Stimulated activated naive B cell treated with anti-CD40 and anti-IgM and Interleukin-4, amounts not matched to agents 10 μg/mL and 1 μg/mL and 100 μg/mL, for 72 hours (primary cell): ENCODE data around the gene OR51E2.

Source experiments
- ATAC-seq, 2 donors: fragments of 150-1000 bp; cut with Tn5 transposase; replicated peaks; 2 replicates each; pipeline ENCODE4 v1.10.0; 2021; ENCODE audit warnings: moderate library complexity in 1 of 2
- DNase-seq: peaks from one replicate; pipeline ENCODE4 v3.0.0; 2021
- H3K27ac Mint-ChIP-seq: one replicate; pipeline ENCODE4 v1.8.0; 2022; ENCODE audit warnings: mild to moderate bottlenecking, mixed read lengths
- H3K27me3 Mint-ChIP-seq, 2 donors: one replicate each; pipeline ENCODE4 v1.8.0; 2022; ENCODE audit warnings: mixed read lengths in 2 of 2
- H3K36me3 Mint-ChIP-seq, 2 donors: one replicate each; pipeline ENCODE4 v1.8.0; 2022; ENCODE audit warnings: mixed read lengths in 2 of 2, mild to moderate bottlenecking in 1 of 2
- H3K4me1 Mint-ChIP-seq, 2 donors: one replicate each; pipeline ENCODE4 v1.8.0; 2022; ENCODE audit warnings: mixed read lengths in 2 of 2, mild to moderate bottlenecking in 1 of 2
- H3K4me3 Mint-ChIP-seq, 2 donors: one replicate each; pipeline ENCODE4 v1.8.0; 2022; ENCODE audit warnings: mild to moderate bottlenecking in 2 of 2, mixed read lengths in 2 of 2, moderate library complexity in 1 of 2
- H3K9me3 Mint-ChIP-seq, 2 donors: one replicate each; pipeline ENCODE4 v1.8.0; 2022; ENCODE audit warnings: mixed read lengths in 2 of 2, mild to moderate bottlenecking in 1 of 2

OR51E2 gene

GRCh38 chr11:4644233-4644632 is 53.4 kb downstream of the OR51E2 start:
- Mint-ChIP-seq H3K4me3 (no peak overlapping the region), H3K36me3 (no peaks in the 10 kb centered on the region), H3K9me3 (no peaks in the 10 kb centered on the region), H3K4me1 (peaks cover 0 to 1% of the 10 kb centered on the region in 2 donors), H3K27ac (no peak overlapping the region), H3K27me3 (peaks cover 8 to 24% of the 10 kb centered on the region in 2 donors)
- no peak for DNase-seq
- ATAC-seq: no peak

- DNase-seq (no peak), ATAC-seq (no peak)
- Mint-ChIP-seq H3K4me1 (peaks cover 0 to 1% of the 10 kb centered on the region in 2 donors), H3K9me3 (no peaks in the 10 kb centered on the region), H3K4me3 (no peak within 1 kb of the TSS), H3K27ac (no peak within 1 kb of the TSS), H3K36me3 (no peaks in the 10 kb centered on the region), H3K27me3 (peaks cover 8 to 24% of the 10 kb centered on the region in 2 donors)
Measured at GRCh38 chr11:4643682-4644081, 54.0 kb downstream of the OR51E2 start, which contains the start of gene OR51E1. TSS of gene OR51E1 (plus strand) at chr11:4643982. CDS start at chr11:4652527, 8,545 bp downstream.

GRCh38 chr11:4643076-4643475 is 54.6 kb downstream of the OR51E2 start:
- no peaks in the 10 kb centered on the region for H3K9me3 Mint-ChIP-seq
- H3K4me1 Mint-ChIP-seq: peaks cover 0 to 1% of the 10 kb centered on the region in 2 donors
- ATAC-seq (no peak), DNase-seq (no peak)
- H3K27ac Mint-ChIP-seq: no peak overlapping the region
- H3K36me3 Mint-ChIP-seq: no peaks in the 10 kb centered on the region
- H3K4me3 Mint-ChIP-seq: no peak overlapping the region
- peaks cover 8 to 24% of the 10 kb centered on the region in 2 donors for H3K27me3 Mint-ChIP-seq

GRCh38 chr11:4642043-4642442 is 55.6 kb downstream of the OR51E2 start:
- H3K36me3 Mint-ChIP-seq: no peaks in the 10 kb centered on the region
- H3K9me3 Mint-ChIP-seq: no peaks in the 10 kb centered on the region
- no peak overlapping the region for H3K27ac Mint-ChIP-seq
- H3K4me3 Mint-ChIP-seq: no peak overlapping the region
- H3K4me1 Mint-ChIP-seq: peaks cover 0 to 1% of the 10 kb centered on the region in 2 donors
- no peak for DNase-seq
- H3K27me3 Mint-ChIP-seq: peaks cover 8 to 24% of the 10 kb centered on the region in 2 donors
- ATAC-seq: no peak

- no peak for ATAC-seq
- no peaks in the 10 kb centered on the region for H3K9me3 Mint-ChIP-seq
Measured at GRCh38 chr11:4641501-4641900, 56.2 kb downstream of the OR51E2 start.

GRCh38 chr11:4639931-4640330 is 57.7 kb downstream of the OR51E2 start:
- peaks cover 0 to 1% of the 10 kb centered on the region in 2 donors for H3K4me1 Mint-ChIP-seq
- H3K4me3 Mint-ChIP-seq: no peak overlapping the region
- H3K9me3 Mint-ChIP-seq: no peaks in the 10 kb centered on the region
- no peak for DNase-seq
- H3K27ac Mint-ChIP-seq: no peak overlapping the region
- H3K36me3 Mint-ChIP-seq: no peaks in the 10 kb centered on the region
- peaks cover 3 to 21% of the 10 kb centered on the region in 2 donors for H3K27me3 Mint-ChIP-seq
- ATAC-seq: no peak

More at GRCh38 chr11:4641501-4641900, 56.2 kb downstream of the OR51E2 start:
- Mint-ChIP-seq H3K36me3 (no peaks in the 10 kb centered on the region), H3K4me3 (no peak overlapping the region), H3K27me3 (peaks cover 8 to 24% of the 10 kb centered on the region in 2 donors), H3K4me1 (peaks cover 0 to 1% of the 10 kb centered on the region in 2 donors), H3K27ac (no peak overlapping the region)
- DNase-seq: no peak

GRCh38 chr11:4637662-4638047 is 60.0 kb downstream of the OR51E2 start:
- H3K27ac Mint-ChIP-seq: no peak overlapping the region

GRCh38 chr11:4636962-4637661 is 60.5 kb downstream of the OR51E2 start, which contains the start of gene OR51D1:
TSS of gene OR51D1 (plus strand) at chr11:4637477. CDS start at chr11:4639791, 2,314 bp downstream.
- H3K27ac Mint-ChIP-seq: no peak within 1 kb of the TSS
- no peaks in the 10 kb centered on the region for H3K9me3 Mint-ChIP-seq
- DNase-seq (peak; percentile 59), ATAC-seq (peak; percentile 89 to 96)
- H3K27me3 Mint-ChIP-seq: peaks cover 0 to 10% of the 10 kb centered on the region in 2 donors
- no peak within 1 kb of the TSS for H3K4me3 Mint-ChIP-seq
- H3K36me3 Mint-ChIP-seq: no peaks in the 10 kb centered on the region
- no peaks in the 10 kb centered on the region for H3K4me1 Mint-ChIP-seq

More at GRCh38 chr11:4637662-4638047, 60.0 kb downstream of the OR51E2 start:
- ATAC-seq: no peak
- H3K9me3 Mint-ChIP-seq: no peaks in the 10 kb centered on the region
- no peak overlapping the region for H3K4me3 Mint-ChIP-seq
- H3K4me1 Mint-ChIP-seq: no peaks in the 10 kb centered on the region
- no peak for DNase-seq
- H3K36me3 Mint-ChIP-seq: no peaks in the 10 kb centered on the region
- H3K27me3 Mint-ChIP-seq: peaks cover 0 to 10% of the 10 kb centered on the region in 2 donors

- peaks cover 0 to 4% of the 10 kb centered on the region in 2 donors for H3K9me3 Mint-ChIP-seq
- no peak for DNase-seq
- H3K36me3 Mint-ChIP-seq: no peaks in the 10 kb centered on the region
- no peak overlapping the region for H3K4me3 Mint-ChIP-seq
- no peak for ATAC-seq
- no peak overlapping the region for H3K27ac Mint-ChIP-seq
- H3K27me3 Mint-ChIP-seq: peaks cover 2 to 4% of the 10 kb centered on the region in 2 donors
- H3K4me1 Mint-ChIP-seq: no peaks in the 10 kb centered on the region
Measured at GRCh38 chr11:4636136-4636535, 61.5 kb downstream of the OR51E2 start.
